Measurements from ENCODE around the gene CNTN4.

Gene CNTN4

GRCh38 chr3:2274526-2274925 is 175.9 kb downstream of the CNTN4 start:
- DNase-seq: no peak

- no peak for DNase-seq
Observed at GRCh38 chr3:2283818-2284217, 185.2 kb downstream of the CNTN4 start.

- DNase-seq: no peak
Observed at GRCh38 chr3:2300938-2301337, 202.3 kb downstream of the CNTN4 start.

- DNase-seq: no peak
Observed at GRCh38 chr3:2301361-2301760, 202.7 kb downstream of the CNTN4 start.

- no peak for DNase-seq
Observed at GRCh38 chr3:2303566-2303965, 204.9 kb downstream of the CNTN4 start.

- no peak for DNase-seq
Observed at GRCh38 chr3:2311022-2311421, 212.4 kb downstream of the CNTN4 start.

- no peak for DNase-seq
Observed at GRCh38 chr3:2317521-2317920, 218.9 kb downstream of the CNTN4 start.

- no peak for DNase-seq
Observed at GRCh38 chr3:2334921-2335320, 236.3 kb downstream of the CNTN4 start.

- DNase-seq: no peak
Observed at GRCh38 chr3:2343031-2343682, 244.5 kb downstream of the CNTN4 start.

GRCh38 chr3:2352134-2352762 is 253.6 kb downstream of the CNTN4 start:
- DNase-seq: no peak

GRCh38 chr3:2354702-2355101 is 256.0 kb downstream of the CNTN4 start:
- DNase-seq: no peak

- no peak for DNase-seq
Observed at GRCh38 chr3:2356298-2356950, 257.8 kb downstream of the CNTN4 start.

- DNase-seq: no peak
Observed at GRCh38 chr3:2360815-2361214, 262.1 kb downstream of the CNTN4 start.

- no peak for DNase-seq
Observed at GRCh38 chr3:2362122-2362521, 263.5 kb downstream of the CNTN4 start.

GRCh38 chr3:2363854-2364253 is 265.2 kb downstream of the CNTN4 start:
- no peak for DNase-seq

- no peak for DNase-seq
Observed at GRCh38 chr3:2370317-2370716, 271.7 kb downstream of the CNTN4 start.

- DNase-seq: no peak
Observed at GRCh38 chr3:2372306-2372705, 273.6 kb downstream of the CNTN4 start.

GRCh38 chr3:2375376-2375775 is 276.7 kb downstream of the CNTN4 start:
- DNase-seq: no peak

GRCh38 chr3:2377281-2377680 is 278.6 kb downstream of the CNTN4 start:
- DNase-seq: no peak

- DNase-seq: no peak
Observed at GRCh38 chr3:2390926-2391532, 292.4 kb downstream of the CNTN4 start.

- no peak for DNase-seq
Observed at GRCh38 chr3:2391896-2392295, 293.2 kb downstream of the CNTN4 start.

GRCh38 chr3:2392981-2393380 is 294.3 kb downstream of the CNTN4 start:
- no peak for DNase-seq

GRCh38 chr3:2415083-2415482 is 316.4 kb downstream of the CNTN4 start:
- no peak for DNase-seq

- DNase-seq: no peak
Observed at GRCh38 chr3:2420919-2421318, 322.3 kb downstream of the CNTN4 start.

Measured in inflammatory macrophage treated with lipopolysaccharide for 4 hours (primary cell).